ENCODE measurements around the gene GPC5.

Gene GPC5

GRCh38 chr13:91902291-91902690 is 503.9 kb downstream of the GPC5 start:
- no peaks in the 10 kb centered on the region for H3K27me3 ChIP-seq (replicated peaks; ENCODE audit: control insufficient read depth, insufficient read depth, low read length)
- DNase-seq (ENCODE audit: extremely low read depth, insufficient read length): no peak

GRCh38 chr13:91904005-91904404 is 505.6 kb downstream of the GPC5 start:
- Histone ChIP-seq H3K4me3 (replicated peaks; ENCODE audit: low read depth, low read length) (no peak overlapping the region), H3K27me3 (replicated peaks; ENCODE audit: control insufficient read depth, insufficient read depth, low read length) (no peaks in the 10 kb centered on the region), H3K36me3 (ENCODE audit: control insufficient read depth, insufficient read depth, low read length) (no peaks in the 10 kb centered on the region)
- peak; percentile 5 for DNase-seq (ENCODE audit: extremely low read depth, insufficient read length)
- TF ChIP-seq CTCF (IDR thresholded peaks at IDR 0.05; ENCODE audit: insufficient read depth, low read length, poor library complexity, severe bottlenecking): no peak

More at GRCh38 chr13:91902291-91902690, 503.9 kb downstream of the GPC5 start:
- Histone ChIP-seq H3K4me3 (replicated peaks; ENCODE audit: low read depth, low read length) (no peak overlapping the region), H3K36me3 (ENCODE audit: control insufficient read depth, insufficient read depth, low read length) (no peaks in the 10 kb centered on the region)
- no peak for TF ChIP-seq CTCF (IDR thresholded peaks at IDR 0.05; ENCODE audit: insufficient read depth, low read length, poor library complexity, severe bottlenecking)

GRCh38 chr13:91904597-91904996 is 506.2 kb downstream of the GPC5 start:
- Histone ChIP-seq H3K36me3 (ENCODE audit: control insufficient read depth, insufficient read depth, low read length) (no peaks in the 10 kb centered on the region), H3K4me3 (replicated peaks; ENCODE audit: low read depth, low read length) (no peak overlapping the region), H3K27me3 (replicated peaks; ENCODE audit: control insufficient read depth, insufficient read depth, low read length) (no peaks in the 10 kb centered on the region)
- no peak for TF ChIP-seq CTCF (IDR thresholded peaks at IDR 0.05; ENCODE audit: insufficient read depth, low read length, poor library complexity, severe bottlenecking)
- DNase-seq (ENCODE audit: extremely low read depth, insufficient read length): no peak

- Histone ChIP-seq H3K36me3 (ENCODE audit: control insufficient read depth, insufficient read depth, low read length) (no peaks in the 10 kb centered on the region), H3K27me3 (replicated peaks; ENCODE audit: control insufficient read depth, insufficient read depth, low read length) (no peaks in the 10 kb centered on the region), H3K4me3 (replicated peaks; ENCODE audit: low read depth, low read length) (no peak overlapping the region)
- DNase-seq (ENCODE audit: extremely low read depth, insufficient read length): no peak
- no peak for TF ChIP-seq CTCF (IDR thresholded peaks at IDR 0.05; ENCODE audit: insufficient read depth, low read length, poor library complexity, severe bottlenecking)
Observed at GRCh38 chr13:91907398-91907797, 509.0 kb downstream of the GPC5 start.

GRCh38 chr13:91909617-91910016 is 511.2 kb downstream of the GPC5 start:
- DNase-seq (ENCODE audit: extremely low read depth, insufficient read length): no peak
- TF ChIP-seq CTCF (IDR thresholded peaks at IDR 0.05; ENCODE audit: insufficient read depth, low read length, poor library complexity, severe bottlenecking): no peak
- Histone ChIP-seq H3K4me3 (replicated peaks; ENCODE audit: low read depth, low read length) (no peak overlapping the region), H3K36me3 (ENCODE audit: control insufficient read depth, insufficient read depth, low read length) (no peaks in the 10 kb centered on the region), H3K27me3 (replicated peaks; ENCODE audit: control insufficient read depth, insufficient read depth, low read length) (no peaks in the 10 kb centered on the region)

- TF ChIP-seq CTCF (IDR thresholded peaks at IDR 0.05; ENCODE audit: insufficient read depth, low read length, poor library complexity, severe bottlenecking): peak; percentile 34
- no peak for DNase-seq (ENCODE audit: extremely low read depth, insufficient read length)
- H3K4me3 ChIP-seq (replicated peaks; ENCODE audit: low read depth, low read length): no peak overlapping the region
- no peaks in the 10 kb centered on the region for H3K27me3 ChIP-seq (replicated peaks; ENCODE audit: control insufficient read depth, insufficient read depth, low read length)
- H3K36me3 ChIP-seq (ENCODE audit: control insufficient read depth, insufficient read depth, low read length): no peaks in the 10 kb centered on the region
Observed at GRCh38 chr13:91922969-91923592, 524.7 kb downstream of the GPC5 start.

All from GM06990 (cell line).